ENCODE measurements around the gene GHR. TPM values are rescaled to one million over a fixed set of nuclear protein-coding genes. Genes with fewer than 3 reads are reported as not detected.

The GHR gene
- not detected for total RNA-seq

DNA sequence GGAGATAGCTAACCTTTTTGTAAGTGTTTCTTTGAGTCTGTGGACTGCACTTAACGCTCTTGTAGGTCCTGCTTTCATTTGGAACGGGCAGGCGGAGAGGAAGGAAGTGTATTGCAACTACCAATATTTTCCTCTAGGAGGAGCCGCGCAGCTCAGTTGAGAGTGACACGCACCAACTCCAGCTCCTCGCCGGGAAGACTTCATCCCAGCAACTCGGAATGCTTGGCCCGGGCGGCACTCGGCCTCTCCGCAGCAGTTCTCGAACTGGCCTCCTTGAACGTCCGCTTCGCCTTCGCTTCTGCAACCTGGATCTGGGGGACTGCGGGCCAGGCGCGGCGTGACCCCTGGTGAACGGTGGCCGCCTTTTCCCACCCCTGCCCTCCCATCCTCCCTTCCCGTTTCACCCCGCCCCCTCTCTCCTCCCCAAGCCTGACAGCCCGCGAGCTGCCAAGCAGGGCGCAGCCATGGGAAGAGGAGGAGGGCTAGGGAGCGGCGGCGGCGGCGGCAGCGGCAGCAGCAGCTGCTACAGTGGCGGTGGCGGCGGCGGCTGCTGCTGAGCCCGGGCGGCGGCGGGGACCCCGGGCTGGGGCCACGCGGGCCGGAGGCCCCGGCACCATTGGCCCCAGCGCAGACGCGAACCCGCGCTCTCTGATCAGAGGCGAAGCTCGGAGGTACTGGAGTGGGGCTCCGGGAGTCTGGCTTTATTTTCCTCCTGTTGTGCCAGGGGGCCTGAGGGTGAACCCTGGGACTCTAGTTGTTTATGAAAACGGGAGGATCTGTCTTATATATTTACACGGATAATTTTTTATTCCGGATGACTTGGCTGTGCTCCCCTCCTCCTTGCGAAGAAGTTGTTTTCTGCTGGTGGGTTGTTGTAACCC lies at the start of gene GHR:
Gene GHR (plus strand): TSS at position 155 of the 881 bp plus-strand sequence. CDS start 142,436 bp downstream, outside the sequence.
- Histone ChIP-seq H3K4me3 (ENCODE audit: low read length) (no peak within 1 kb of the TSS), H3K9me3 (ENCODE audit: low read depth, low read length) (no peaks in the 10 kb centered on the region), H3K27me3 (ENCODE audit: insufficient read depth, low read length) (peaks cover 37% of the 10 kb centered on the region), H3K4me1 (ENCODE audit: insufficient read depth, low read length) (peaks cover 7% of the 10 kb centered on the region)

DNA sequence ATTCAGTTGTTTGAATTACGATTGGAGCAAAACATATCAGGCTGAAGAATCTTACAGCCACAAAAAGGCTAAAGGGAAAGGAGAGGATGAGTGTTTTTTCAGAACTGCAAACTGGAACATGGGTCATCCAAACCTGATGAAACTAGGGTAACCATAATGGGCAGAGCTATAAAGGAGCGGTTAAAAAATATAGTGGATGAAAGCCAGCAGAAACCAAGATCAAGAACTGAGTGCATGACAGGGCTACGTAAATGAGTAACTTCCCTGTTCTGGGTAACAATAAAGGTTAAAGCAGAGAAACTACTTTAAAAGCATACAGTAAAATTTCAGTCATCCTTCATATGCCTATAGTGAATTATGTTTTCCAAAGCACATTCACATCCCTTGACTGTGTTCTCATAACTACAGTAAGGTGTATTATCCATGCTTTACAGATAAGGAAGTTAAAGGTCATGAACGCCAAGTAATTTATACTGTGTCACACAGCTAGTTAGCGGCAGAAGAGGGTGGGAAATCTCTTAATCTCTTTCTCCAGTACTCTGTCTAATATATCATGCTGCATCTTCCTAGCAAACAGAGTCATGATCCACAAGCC lies 48.5 kb upstream of the GHR start:
- Histone ChIP-seq H3K9me3 (ENCODE audit: low read depth, low read length) (no peaks in the 10 kb centered on the region), H3K4me3 (ENCODE audit: low read length) (no peak overlapping the region), H3K4me1 (ENCODE audit: insufficient read depth, low read length) (no peaks in the 10 kb centered on the region), H3K27me3 (ENCODE audit: insufficient read depth, low read length) (no peaks in the 10 kb centered on the region)

DNA sequence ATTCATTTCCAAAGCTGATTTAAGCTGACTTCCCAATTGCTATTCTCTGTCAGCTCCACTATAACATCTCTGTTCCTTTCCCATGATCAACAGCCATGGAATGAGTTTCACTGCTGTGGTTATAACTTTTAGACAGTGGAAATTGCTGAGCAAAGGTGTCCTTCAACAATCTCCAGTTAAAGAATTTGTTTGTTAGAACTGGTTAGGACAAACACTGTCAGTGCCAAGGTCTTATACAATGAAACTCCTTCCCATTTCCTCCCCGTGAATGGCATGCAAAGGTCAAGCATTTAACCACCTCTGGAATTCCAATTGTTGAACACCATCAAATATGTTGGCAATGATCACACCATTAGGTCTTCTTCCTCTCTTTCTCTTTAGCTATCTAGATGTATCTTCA lies 45.7 kb upstream of the GHR start:
- Histone ChIP-seq H3K4me3 (ENCODE audit: low read length) (no peak overlapping the region), H3K9me3 (ENCODE audit: low read depth, low read length) (no peaks in the 10 kb centered on the region), H3K27me3 (ENCODE audit: insufficient read depth, low read length) (no peaks in the 10 kb centered on the region), H3K4me1 (ENCODE audit: insufficient read depth, low read length) (no peaks in the 10 kb centered on the region)

DNA sequence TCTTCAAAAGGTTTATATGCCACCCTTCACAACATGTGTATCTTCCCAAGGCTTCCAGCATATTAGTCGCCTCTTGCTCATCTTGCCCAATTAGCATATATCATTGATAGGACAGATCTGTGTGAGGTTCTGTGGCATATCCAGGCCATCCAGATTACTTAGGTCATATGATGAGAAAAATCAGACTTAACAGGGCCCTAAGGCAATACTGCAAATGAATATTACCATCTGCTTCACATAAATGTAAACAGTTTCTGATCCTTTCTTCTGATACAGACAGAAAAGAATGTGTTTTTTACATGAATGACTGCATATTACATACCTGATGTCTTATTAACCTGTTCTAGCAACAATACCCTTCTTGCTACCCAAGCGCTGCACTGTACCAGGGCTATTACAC lies 41.3 kb upstream of the GHR start:
- no peak overlapping the region for H3K4me3 ChIP-seq (ENCODE audit: low read length)
- H3K4me1 ChIP-seq (ENCODE audit: insufficient read depth, low read length): no peaks in the 10 kb centered on the region
- H3K27me3 ChIP-seq (ENCODE audit: insufficient read depth, low read length): no peaks in the 10 kb centered on the region
- no peaks in the 10 kb centered on the region for H3K9me3 ChIP-seq (ENCODE audit: low read depth, low read length)

DNA sequence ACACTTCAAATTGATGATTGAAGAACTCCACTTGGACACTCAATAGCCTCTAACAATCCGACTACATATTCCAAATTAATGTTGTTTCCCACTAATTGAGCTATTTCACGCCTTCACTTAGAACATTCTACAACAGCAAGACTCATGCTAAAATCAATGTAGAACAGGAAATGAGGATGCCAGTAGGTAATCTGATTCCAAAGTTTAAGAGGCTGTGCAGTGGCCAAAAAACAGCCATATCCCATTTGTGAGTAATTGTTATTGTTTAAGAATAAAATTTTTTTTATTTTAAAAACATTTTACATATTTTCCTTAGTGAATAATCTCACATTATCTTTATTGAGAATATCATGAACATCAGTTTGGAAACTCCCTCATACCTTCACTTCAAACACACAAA lies 35.7 kb upstream of the GHR start:
- H3K4me1 ChIP-seq (ENCODE audit: insufficient read depth, low read length): no peaks in the 10 kb centered on the region
- no peak overlapping the region for H3K4me3 ChIP-seq (ENCODE audit: low read length)
- no peaks in the 10 kb centered on the region for H3K9me3 ChIP-seq (ENCODE audit: low read depth, low read length)
- H3K27me3 ChIP-seq (ENCODE audit: insufficient read depth, low read length): no peaks in the 10 kb centered on the region

DNA sequence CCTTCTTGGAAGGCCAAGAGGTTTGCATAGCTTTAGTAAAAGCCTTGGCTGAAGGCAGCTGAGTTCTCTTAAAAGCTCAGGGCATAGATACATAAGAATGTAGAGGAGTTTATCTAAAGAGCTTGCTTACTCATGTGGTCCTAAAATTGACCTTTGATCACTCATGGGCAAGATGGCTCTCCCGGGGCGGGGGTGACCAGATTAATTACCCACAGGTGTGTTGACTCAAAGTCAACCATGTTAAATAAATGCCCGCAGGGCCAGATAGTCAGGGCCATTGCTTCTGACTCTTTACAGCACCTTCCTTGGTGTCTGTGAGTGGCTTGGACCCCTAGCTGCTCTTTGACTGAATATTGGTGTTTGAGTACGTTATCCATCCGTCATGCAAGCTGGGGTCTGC lies 33.1 kb upstream of the GHR start:
- no peaks in the 10 kb centered on the region for H3K27me3 ChIP-seq (ENCODE audit: insufficient read depth, low read length)
- no peaks in the 10 kb centered on the region for H3K4me1 ChIP-seq (ENCODE audit: insufficient read depth, low read length)
- no peaks in the 10 kb centered on the region for H3K9me3 ChIP-seq (ENCODE audit: low read depth, low read length)
- no peak overlapping the region for H3K4me3 ChIP-seq (ENCODE audit: low read length)

DNA sequence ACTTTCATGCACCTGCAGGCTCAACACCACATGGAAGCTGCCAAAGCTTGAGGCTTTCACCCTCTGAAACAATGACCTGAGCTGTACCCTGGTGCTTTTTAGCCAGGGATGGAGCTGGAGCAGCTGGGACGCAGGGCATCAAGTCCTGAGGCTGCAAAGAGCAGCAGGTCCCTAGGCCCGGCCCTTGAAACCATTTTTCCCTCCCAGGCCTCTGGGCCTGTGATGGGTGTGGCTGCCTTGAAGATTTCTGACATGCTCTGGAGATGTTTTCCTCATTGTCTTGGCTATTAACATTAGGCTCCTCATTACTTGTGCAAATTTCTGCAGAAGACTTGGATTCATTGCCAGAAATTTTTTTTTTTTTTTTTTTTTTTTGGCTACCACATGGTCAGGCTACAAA lies 30.3 kb upstream of the GHR start:
- no peaks in the 10 kb centered on the region for H3K4me1 ChIP-seq (ENCODE audit: insufficient read depth, low read length)
- no peak overlapping the region for H3K4me3 ChIP-seq (ENCODE audit: low read length)
- H3K9me3 ChIP-seq (ENCODE audit: low read depth, low read length): no peaks in the 10 kb centered on the region
- H3K27me3 ChIP-seq (ENCODE audit: insufficient read depth, low read length): no peaks in the 10 kb centered on the region

DNA sequence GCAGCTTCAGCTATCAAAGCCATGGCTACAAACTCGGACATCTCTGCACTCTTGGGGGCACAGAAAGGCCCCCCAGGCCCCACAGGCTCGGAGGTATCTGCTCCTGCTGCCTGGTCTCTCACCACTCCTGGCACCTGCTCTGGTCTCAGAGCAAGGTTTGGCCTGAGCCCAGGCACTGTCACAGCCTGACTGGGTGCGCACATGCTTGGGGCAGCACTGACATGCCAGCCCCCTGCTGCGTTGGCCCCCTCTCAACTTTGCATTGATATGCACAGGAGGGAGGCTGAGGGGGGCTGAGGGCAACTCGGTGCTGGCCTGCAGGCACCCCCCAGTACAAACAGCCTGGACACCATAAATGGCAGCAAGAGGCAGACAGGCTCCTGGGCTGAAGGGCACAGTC lies 27.1 kb upstream of the GHR start:
- H3K27me3 ChIP-seq (ENCODE audit: insufficient read depth, low read length): no peaks in the 10 kb centered on the region
- H3K4me1 ChIP-seq (ENCODE audit: insufficient read depth, low read length): no peaks in the 10 kb centered on the region
- no peaks in the 10 kb centered on the region for H3K9me3 ChIP-seq (ENCODE audit: low read depth, low read length)
- H3K4me3 ChIP-seq (ENCODE audit: low read length): no peak overlapping the region

DNA sequence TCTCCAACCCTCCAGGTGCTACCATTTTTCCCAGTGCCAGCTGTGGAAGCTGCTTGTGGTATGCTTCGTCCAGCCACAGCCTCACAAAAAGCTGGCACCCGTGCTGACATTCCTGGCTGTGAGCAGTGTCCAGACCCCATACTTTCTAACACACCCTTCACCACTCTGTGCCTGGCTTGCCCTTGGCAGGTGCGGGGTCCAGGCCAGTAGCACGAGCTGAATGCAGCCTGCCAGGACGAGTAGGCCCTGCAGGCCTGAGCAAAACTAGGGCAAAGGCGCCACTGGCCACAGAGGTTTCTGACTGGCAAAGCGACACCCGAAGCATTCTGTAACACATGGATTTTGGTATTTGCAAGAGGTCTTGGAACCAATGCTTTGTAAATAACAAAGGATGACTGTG lies 26.0 kb upstream of the GHR start:
- Histone ChIP-seq H3K27me3 (ENCODE audit: insufficient read depth, low read length) (no peaks in the 10 kb centered on the region), H3K4me1 (ENCODE audit: insufficient read depth, low read length) (no peaks in the 10 kb centered on the region), H3K9me3 (ENCODE audit: low read depth, low read length) (no peaks in the 10 kb centered on the region), H3K4me3 (ENCODE audit: low read length) (no peak overlapping the region)

DNA sequence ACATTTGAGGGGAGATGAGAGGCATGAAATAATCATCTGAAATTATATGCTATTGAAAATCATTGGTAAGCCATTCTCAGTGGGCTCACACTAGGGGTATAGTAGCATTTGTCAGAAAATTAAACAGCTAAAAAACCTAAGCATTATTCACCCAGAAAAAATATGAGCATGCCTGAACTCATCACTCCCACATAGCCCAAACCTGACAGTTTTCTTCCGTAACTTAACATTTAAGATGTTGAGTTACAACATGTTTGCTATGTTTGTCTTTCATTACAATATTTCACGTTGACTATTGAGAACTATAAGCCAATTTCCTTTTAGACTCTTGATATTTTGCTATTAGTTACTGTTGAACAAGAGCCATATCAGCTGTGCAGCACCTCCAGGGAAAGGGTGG lies 23.5 kb upstream of the GHR start:
- no peaks in the 10 kb centered on the region for H3K27me3 ChIP-seq (ENCODE audit: insufficient read depth, low read length)
- H3K9me3 ChIP-seq (ENCODE audit: low read depth, low read length): no peaks in the 10 kb centered on the region
- no peak overlapping the region for H3K4me3 ChIP-seq (ENCODE audit: low read length)
- H3K4me1 ChIP-seq (ENCODE audit: insufficient read depth, low read length): no peaks in the 10 kb centered on the region

DNA sequence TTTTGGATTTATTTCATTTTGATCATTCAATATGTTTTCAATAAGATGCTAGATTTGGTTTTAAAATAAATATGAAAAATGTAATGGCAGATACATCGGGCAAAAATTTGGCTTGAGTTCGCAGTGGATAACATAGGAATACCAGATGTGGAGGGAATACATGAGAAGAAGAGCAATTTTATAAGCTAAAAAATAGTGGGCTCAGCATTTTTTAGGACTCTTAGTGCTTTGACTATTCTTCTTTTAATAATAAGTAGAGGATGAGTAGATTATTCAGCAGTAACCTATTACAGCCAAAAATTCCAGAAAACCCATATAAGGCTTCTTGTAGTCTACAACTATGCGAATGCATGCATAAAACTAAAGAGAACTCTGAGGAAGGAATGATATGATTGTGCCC lies 22.8 kb upstream of the GHR start:
- no peak overlapping the region for H3K4me3 ChIP-seq (ENCODE audit: low read length)
- H3K27me3 ChIP-seq (ENCODE audit: insufficient read depth, low read length): no peaks in the 10 kb centered on the region
- H3K4me1 ChIP-seq (ENCODE audit: insufficient read depth, low read length): no peaks in the 10 kb centered on the region
- H3K9me3 ChIP-seq (ENCODE audit: low read depth, low read length): no peaks in the 10 kb centered on the region

DNA sequence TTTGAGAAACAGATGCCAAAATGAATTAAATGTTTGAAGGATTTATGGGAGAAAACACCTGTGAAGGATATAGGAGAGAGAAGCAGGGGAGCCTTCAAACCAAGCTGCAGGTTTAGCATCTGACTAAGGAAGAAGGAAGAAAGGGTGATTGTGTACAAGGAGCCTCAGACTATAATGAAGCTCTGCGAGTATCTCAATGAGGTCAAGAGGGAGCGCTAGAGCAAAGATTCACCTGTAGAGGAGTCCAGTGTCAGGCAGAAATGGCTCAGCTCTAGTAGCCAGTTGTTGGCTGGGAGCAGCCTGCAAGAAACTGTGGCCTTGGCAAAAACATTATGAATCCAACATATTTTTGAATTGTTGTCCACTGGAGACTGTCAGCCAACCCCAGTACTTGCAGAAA lies 20.0 kb upstream of the GHR start:
- Histone ChIP-seq H3K27me3 (ENCODE audit: insufficient read depth, low read length) (no peaks in the 10 kb centered on the region), H3K9me3 (ENCODE audit: low read depth, low read length) (no peaks in the 10 kb centered on the region), H3K4me1 (ENCODE audit: insufficient read depth, low read length) (no peaks in the 10 kb centered on the region), H3K4me3 (ENCODE audit: low read length) (no peak overlapping the region)

DNA sequence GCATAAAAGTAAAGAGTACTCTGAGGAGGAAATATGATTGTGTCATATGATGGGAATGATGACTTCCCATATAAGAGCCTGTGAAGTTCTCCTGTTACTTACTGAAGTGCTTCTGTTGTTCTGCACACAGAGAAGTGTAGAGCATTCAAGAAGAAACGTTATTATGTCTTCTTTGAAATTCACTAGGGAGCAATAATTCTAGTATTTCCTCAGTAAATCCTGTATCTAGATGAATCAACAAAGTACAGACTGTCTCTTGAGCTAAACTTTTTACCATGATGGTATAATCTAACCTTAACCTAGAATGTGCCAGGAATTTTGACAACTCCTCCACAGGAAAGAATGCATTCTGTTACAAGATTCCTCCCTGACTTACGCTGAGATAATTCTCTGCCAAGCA lies 18.9 kb upstream of the GHR start:
- Histone ChIP-seq H3K4me1 (ENCODE audit: insufficient read depth, low read length) (no peaks in the 10 kb centered on the region), H3K27me3 (ENCODE audit: insufficient read depth, low read length) (no peaks in the 10 kb centered on the region), H3K4me3 (ENCODE audit: low read length) (no peak overlapping the region), H3K9me3 (ENCODE audit: low read depth, low read length) (no peaks in the 10 kb centered on the region)

DNA sequence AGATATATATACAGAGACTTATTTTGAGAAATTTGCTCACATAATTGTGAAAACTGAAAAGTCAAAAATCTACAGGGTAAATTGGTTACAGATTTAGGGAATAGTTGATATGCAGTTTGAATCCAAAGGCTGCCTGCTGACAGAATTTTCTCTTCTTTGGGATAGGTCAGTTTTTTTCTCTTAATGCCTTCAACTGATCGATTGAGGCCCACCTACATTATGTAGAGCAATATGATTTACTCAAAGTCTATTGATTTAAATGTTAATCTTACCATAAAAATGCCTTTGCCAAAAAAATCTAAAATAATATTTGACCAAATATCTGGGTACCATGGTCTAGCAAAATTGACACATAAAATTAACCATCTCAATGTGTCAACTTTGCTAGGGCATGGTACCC lies 3.9 kb upstream of the GHR start:
- Histone ChIP-seq H3K9me3 (ENCODE audit: low read depth, low read length) (no peaks in the 10 kb centered on the region), H3K27me3 (ENCODE audit: insufficient read depth, low read length) (peaks cover 11% of the 10 kb centered on the region), H3K4me1 (ENCODE audit: insufficient read depth, low read length) (peaks cover 5% of the 10 kb centered on the region), H3K4me3 (ENCODE audit: low read length) (no peak overlapping the region)

DNA sequence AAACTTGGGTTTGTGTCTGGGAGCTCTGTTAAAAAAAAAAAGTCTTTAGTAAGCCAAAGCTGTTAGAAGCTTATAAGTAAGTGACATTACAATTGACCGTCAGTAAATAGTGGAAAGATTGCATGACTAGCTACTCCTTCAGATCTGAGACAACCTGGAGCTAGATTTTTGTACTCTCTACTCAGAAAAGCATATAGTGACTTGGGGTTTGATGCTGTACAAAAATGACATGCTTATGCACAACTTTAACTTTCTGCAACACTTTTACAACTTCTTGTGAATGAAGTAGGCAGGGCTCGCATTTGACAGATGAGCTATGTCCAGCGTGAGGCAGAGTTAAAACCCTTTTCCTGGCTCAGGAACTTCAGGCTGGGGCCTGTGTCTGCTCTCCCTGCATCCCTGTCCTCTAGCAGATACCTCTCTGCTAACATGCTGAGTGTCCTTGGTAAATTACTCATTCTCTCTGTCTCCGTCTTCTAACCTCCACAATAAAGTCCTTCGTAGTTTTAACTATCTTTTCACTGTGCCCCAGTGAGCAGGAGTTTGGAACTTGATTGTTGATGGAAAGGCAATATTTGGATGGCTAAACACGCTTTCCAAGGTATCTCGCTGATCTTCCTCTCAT lies 471 bp upstream of the GHR start:
- Histone ChIP-seq H3K9me3 (ENCODE audit: low read depth, low read length) (no peaks in the 10 kb centered on the region), H3K4me3 (ENCODE audit: low read length) (no peak overlapping the region), H3K27me3 (ENCODE audit: insufficient read depth, low read length) (peaks cover 37% of the 10 kb centered on the region)

More for the DNA sequence above, 471 bp upstream of the GHR start:
- H3K4me1 ChIP-seq (ENCODE audit: insufficient read depth, low read length): peaks cover 7% of the 10 kb centered on the region

Data from mononuclear cell (primary cell).